ENCODE measurements around the gene IFFO2. TPM values are rescaled to one million over a fixed set of nuclear protein-coding genes. Genes with fewer than 3 reads are reported as not detected.

Gene IFFO2
- total and polyA plus RNA-seq, 2 donors (not counting 3 experiments of a cell fraction or from before 2014, with no cell fraction given), result 31.1 to 31.3 TPM

DNA sequence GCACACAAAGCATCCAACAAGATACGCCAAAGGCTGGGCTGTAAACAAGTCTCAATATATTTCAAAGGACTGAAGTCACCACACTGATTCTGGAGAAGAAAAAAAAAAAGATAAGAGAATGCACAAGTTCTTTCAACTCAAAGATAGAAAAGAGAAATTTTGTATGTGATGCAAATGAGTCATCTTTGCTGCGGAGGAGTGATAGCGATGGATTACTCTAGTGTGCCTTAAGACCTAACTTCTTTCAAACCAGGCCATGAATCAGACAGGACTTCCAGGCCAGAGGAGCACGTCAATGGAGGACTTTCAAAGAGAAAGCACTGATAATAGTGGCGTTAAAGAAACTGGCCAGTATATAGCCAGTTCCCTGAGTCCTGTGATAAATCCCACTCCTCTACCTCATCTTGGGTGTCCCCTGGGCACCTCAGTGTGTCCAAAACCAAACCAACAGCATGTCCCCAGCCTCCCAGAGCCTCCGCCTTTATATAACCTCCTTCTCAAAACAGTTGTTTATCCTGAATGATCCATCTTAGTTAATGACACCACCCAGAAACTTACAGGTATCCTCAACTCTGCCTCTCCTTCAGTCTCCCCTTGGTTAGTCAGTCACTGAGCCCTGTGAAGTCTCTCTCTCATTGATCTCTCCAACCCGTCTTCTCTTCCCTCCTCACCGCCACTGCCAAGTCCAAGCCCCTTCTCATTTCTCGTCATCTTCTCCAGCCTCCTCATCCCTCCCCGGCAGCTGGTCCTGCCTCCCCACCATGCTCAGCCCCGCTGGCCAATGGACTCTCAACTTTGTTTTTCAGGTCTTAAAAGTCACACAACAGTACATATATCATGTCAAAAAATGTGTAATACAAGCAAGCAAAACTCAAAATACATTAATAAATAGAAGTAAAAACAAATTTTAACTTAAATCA, 47.2 kb upstream of the IFFO2 start:
- H3K4me2 ChIP-seq (ENCODE audit: insufficient read depth, low read length), result no peak overlapping the region
- H3K4me1 ChIP-seq (ENCODE audit: control insufficient read depth, extremely low read depth, insufficient read depth, low read length), result no peaks in the 10 kb centered on the region
- H3K9me3 ChIP-seq (replicated peaks; ENCODE audit: control insufficient read depth, insufficient read depth, low read length), result no peaks in the 10 kb centered on the region
- no peak overlapping the region for H3K9ac ChIP-seq (replicated peaks; ENCODE audit: extremely low read depth, insufficient read depth, low read length)
- no peak overlapping the region for H2AFZ ChIP-seq (ENCODE audit: low read depth, low read length)
- FAIRE-seq, result no peak
- H4K20me1 ChIP-seq (replicated peaks; ENCODE audit: control insufficient read depth, extremely low read depth, insufficient read depth, low read length), result no peaks in the 10 kb centered on the region
- ChIA-PET POLR2A (no interaction called here), CTCF (no interaction called here)
- H3K9me1 ChIP-seq (replicated peaks; ENCODE audit: control insufficient read depth, extremely low read depth, insufficient read depth, low read length), result no peaks in the 10 kb centered on the region
- no TSS peak for BruUV-seq (replicated peaks)
- no peaks in the 10 kb centered on the region for H3K36me3 ChIP-seq (ENCODE audit: control insufficient read depth in 2 of 2, extremely low read depth in 1 of 2, insufficient read depth in 2 of 2, low read length in 2 of 2)
- dilution Hi-C loops (cut with MboI; ENCODE audit: extremely low pct_ligation_motif_present, low sequenced_read_pairs), result no loop called here
- no peak overlapping the region for H3K27ac ChIP-seq (ENCODE audit: insufficient read depth, low read depth, low read length)
- intact Hi-C loops (cut with micrococcal nuclease), result no loop called here
- no peak for TF ChIP-seq MYC (IDR thresholded peaks at IDR 0.05; ENCODE audit: low read depth, low read length)
- TF ChIP-seq GATA2 (IDR thresholded peaks at IDR 0.05; ENCODE audit: insufficient read depth, insufficient read length, low read depth, low read length), result no peak
- no peak overlapping the region for H3K4me3 ChIP-seq (replicated peaks in 1 of 3; ENCODE audit: insufficient read depth in 1 of 3, low read depth in 1 of 3, low read length in 3 of 3)
- H3K27me3 ChIP-seq (ENCODE audit: control insufficient read depth in 2 of 2, insufficient read depth in 2 of 2, low read length in 2 of 2), result peaks cover 0 to 2% of the 10 kb centered on the region in 2 experiments
- no peak for DNase-seq (ENCODE audit: low read depth, low spot score)
- no peaks in the 10 kb centered on the region for H3K79me2 ChIP-seq (ENCODE audit: control insufficient read depth, insufficient read depth, low read length)

DNA sequence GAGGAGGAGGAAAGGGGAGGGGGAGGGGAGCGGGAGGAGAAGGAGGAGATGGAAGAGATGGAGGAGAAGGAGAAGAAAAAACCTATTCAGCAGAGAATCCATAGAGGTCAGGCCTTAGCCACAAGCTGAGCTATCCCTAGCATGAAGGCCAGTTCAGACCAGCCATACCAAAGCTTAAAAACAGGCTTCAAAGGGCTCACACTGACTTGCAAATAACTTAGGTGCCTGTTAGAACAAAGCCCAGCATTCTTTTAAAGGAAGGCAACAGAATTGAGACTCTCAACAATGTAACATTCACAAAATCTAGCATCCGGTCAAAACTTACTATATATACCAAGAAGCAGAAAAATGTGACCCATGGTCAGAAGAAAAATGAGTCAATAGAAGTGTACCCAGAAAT, 43.6 kb upstream of the IFFO2 start:
- no peak for TF ChIP-seq MYC (IDR thresholded peaks at IDR 0.05; ENCODE audit: low read depth, low read length)
- no TSS peak for BruUV-seq (replicated peaks)
- POLR2A ChIA-PET, result no interaction called here
- no peaks in the 10 kb centered on the region for H3K9me1 ChIP-seq (replicated peaks; ENCODE audit: control insufficient read depth, extremely low read depth, insufficient read depth, low read length)
- dilution Hi-C loops (cut with MboI; ENCODE audit: extremely low pct_ligation_motif_present, low sequenced_read_pairs) (no loop called here), intact Hi-C loops (cut with micrococcal nuclease) (no loop called here)
- H3K79me2 ChIP-seq (ENCODE audit: control insufficient read depth, insufficient read depth, low read length), result no peaks in the 10 kb centered on the region
- peaks cover 0 to 2% of the 10 kb centered on the region in 2 experiments for H3K27me3 ChIP-seq (ENCODE audit: control insufficient read depth in 2 of 2, insufficient read depth in 2 of 2, low read length in 2 of 2)
- H3K36me3 ChIP-seq (ENCODE audit: control insufficient read depth in 2 of 2, extremely low read depth in 1 of 2, insufficient read depth in 2 of 2, low read length in 2 of 2), result no peaks in the 10 kb centered on the region
- no peak overlapping the region for H3K9ac ChIP-seq (replicated peaks; ENCODE audit: extremely low read depth, insufficient read depth, low read length)
- CTCF ChIA-PET, result no interaction called here
- no peak for DNase-seq (ENCODE audit: low read depth, low spot score)
- no peaks in the 10 kb centered on the region for H3K4me1 ChIP-seq (ENCODE audit: control insufficient read depth, extremely low read depth, insufficient read depth, low read length)
- no peak overlapping the region for H3K4me2 ChIP-seq (ENCODE audit: insufficient read depth, low read length)
- no peak overlapping the region for H3K4me3 ChIP-seq (replicated peaks in 1 of 3; ENCODE audit: insufficient read depth in 1 of 3, low read depth in 1 of 3, low read length in 3 of 3)
- FAIRE-seq, result no peak
- no peak overlapping the region for H3K27ac ChIP-seq (ENCODE audit: insufficient read depth, low read depth, low read length)
- H3K9me3 ChIP-seq (replicated peaks; ENCODE audit: control insufficient read depth, insufficient read depth, low read length), result no peaks in the 10 kb centered on the region
- no peaks in the 10 kb centered on the region for H4K20me1 ChIP-seq (replicated peaks; ENCODE audit: control insufficient read depth, extremely low read depth, insufficient read depth, low read length)
- H2AFZ ChIP-seq (ENCODE audit: low read depth, low read length), result no peak overlapping the region
